SK-N-SH treated with all-trans-retinoic acid at 6 μM for 48 hours (cell line): ENCODE results near the gene TSR1.

Experiments used
- CSDC2 ChIP-seq: fragments of 250-450 bp; sonication (Bioruptor Pico); IDR thresholded peaks from 2 replicates; pipeline ENCODE4 v1.5.0; 2020; ENCODE audit warnings: mild to moderate bottlenecking, moderate library complexity
- ISL1 ChIP-seq: fragments of 250-450 bp; sonication (Bioruptor Pico); IDR thresholded peaks from 2 replicates; pipeline ENCODE4 v2.1.2; 2022; ENCODE audit warnings: mild to moderate bottlenecking, moderate library complexity
- PPARA ChIP-seq: fragments of 250-450 bp; sonication (Bioruptor Pico); IDR thresholded peaks from 2 replicates; pipeline ENCODE4 v1.5.0; 2020; ENCODE audit warnings: mild to moderate bottlenecking, borderline replicate concordance

DNA sequence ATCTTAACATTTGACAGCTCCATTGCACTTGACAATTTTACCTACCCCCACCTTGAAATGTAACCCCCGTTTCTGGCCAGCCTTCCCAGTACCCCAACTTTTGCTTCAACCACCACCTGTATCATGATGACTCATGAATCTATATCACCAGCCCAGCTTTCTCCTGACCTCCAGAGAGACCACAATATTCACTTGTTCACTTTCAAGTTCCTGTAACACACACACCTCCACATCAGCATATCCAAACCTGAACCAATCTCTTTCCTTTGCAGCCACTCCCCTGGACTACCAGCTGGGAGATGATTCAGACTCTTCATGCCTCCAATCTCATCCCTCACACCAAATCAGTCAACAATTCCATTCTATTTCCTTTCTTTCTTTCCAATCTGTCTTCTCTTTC lies 40.7 kb downstream of the TSR1 start:
- TF ChIP-seq ISL1 (CRISPR knock-in tag) = no peak
- no peak for TF ChIP-seq PPARA (CRISPR knock-in tag)
- no peak for TF ChIP-seq CSDC2
